ENCODE results near the gene ZMYM1.

Gene ZMYM1

DNA sequence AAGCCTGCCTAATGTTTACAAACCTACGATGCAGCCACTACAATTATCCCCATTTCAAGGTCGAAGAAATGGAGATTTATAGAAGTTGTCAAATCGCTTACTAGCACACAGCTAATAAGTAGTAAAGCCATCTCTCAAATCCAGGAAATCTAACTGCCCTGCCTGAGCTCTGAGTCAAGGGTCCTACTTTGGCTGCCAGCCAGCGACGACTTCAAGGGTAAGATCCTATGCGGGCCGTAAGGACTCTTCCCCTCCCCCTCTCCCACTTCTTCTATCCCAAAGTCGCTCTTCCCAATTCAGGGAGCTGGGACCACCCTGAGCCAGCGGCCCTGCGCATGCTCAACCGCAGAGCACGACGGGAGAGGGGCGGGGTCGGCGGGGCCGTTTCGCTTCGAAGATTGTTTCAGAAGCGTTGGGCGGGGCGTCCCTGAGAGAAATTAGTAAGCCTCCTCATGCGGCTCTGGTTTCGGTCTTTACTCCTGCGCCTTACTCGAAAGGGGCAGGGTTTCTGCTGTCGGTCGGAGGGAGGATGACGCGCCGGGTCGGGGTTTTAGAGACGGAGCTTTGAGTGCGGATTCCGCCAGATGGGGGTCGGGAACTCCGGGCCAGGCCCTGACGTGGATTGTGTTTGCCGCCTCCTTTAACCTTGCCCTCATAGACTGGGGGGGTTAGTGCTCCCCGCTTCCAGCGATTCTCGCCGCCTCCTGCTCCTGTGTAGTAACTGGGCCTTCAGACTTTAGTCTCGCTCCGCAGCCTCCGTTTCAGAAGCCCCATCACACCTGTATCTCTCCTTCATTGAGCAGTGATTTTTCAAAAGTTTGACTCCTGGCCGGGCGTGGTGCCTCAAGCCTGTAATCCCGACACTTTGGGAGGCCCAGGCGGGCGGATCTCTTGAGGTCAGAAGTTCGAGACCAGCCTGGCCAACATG lies at the start of gene ZMYM1:
Gene ZMYM1, plus strand, starts transcription at position 383 of the 928 bp plus-strand sequence. CDS start 14,603 bp downstream, outside the sequence.
- peaks cover 11% of the 10 kb centered on the region for H3K9me3 Mint-ChIP-seq
- peaks cover 12% of the 10 kb centered on the region for H3K36me3 Mint-ChIP-seq
- peak within 1 kb of the TSS; percentile 95 for H3K4me3 Mint-ChIP-seq
- peak; percentile 91 for DNase-seq
- H3K27ac Mint-ChIP-seq: peak within 1 kb of the TSS; percentile 100
- peaks cover 13% of the 10 kb centered on the region for H3K27me3 Mint-ChIP-seq
- CTCF ChIA-PET: interaction anchor here (1.1 to 1.2 kb wide), 2 partner anchors 122 to 344 kb away, joined by 3 to 5 read pairs; no protein-coding TSS in a partner anchor
- peaks cover 38% of the 10 kb centered on the region for H3K4me1 Mint-ChIP-seq

DNA sequence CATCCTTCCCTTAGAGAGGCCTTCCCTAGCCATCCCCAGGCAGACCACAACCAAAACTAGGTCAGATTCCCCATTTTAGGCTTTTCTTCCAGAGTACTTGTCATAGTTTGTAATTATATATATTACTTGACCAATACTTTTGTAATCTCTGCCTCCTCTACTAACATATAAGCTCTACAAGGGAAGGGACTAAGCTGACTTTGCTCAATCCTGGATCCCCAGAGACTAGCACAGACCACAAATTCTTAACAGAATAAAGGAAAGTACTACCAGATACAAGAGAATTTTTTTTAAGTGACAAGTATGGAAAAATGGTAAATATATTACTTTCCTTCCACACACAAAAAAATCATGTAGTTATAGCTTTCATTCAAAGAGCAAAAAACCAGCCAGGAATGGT lies 49.4 kb upstream of the ZMYM1 start:
- H3K4me1 Mint-ChIP-seq: peaks cover 42% of the 10 kb centered on the region
- DNase-seq: no peak
- no peak overlapping the region for H3K27ac Mint-ChIP-seq

GRCh38 chr1:35030338-35030737 lies 48.8 kb upstream of the ZMYM1 start:
- Mint-ChIP-seq H3K27ac (peak overlapping the region; percentile 91), H3K9me3 (peaks cover 8% of the 10 kb centered on the region), H3K4me1 (peaks cover 42% of the 10 kb centered on the region), H3K27me3 (peaks cover 3% of the 10 kb centered on the region), H3K36me3 (peaks cover 31% of the 10 kb centered on the region), H3K4me3 (peak overlapping the region; percentile 94)
- CTCF ChIA-PET: interaction anchor here (0.7 to 1.0 kb wide), 2 partner anchors 175 to 177 kb away, joined by 3 read pairs; no protein-coding TSS in a partner anchor
- no peak for DNase-seq

More for the DNA sequence above, 49.4 kb upstream of the ZMYM1 start:
- peaks cover 31% of the 10 kb centered on the region for H3K36me3 Mint-ChIP-seq
- peaks cover 8% of the 10 kb centered on the region for H3K9me3 Mint-ChIP-seq
- CTCF ChIA-PET: no interaction called here
- H3K4me3 Mint-ChIP-seq: peak overlapping the region; percentile 94
- H3K27me3 Mint-ChIP-seq: peaks cover 3% of the 10 kb centered on the region

DNA sequence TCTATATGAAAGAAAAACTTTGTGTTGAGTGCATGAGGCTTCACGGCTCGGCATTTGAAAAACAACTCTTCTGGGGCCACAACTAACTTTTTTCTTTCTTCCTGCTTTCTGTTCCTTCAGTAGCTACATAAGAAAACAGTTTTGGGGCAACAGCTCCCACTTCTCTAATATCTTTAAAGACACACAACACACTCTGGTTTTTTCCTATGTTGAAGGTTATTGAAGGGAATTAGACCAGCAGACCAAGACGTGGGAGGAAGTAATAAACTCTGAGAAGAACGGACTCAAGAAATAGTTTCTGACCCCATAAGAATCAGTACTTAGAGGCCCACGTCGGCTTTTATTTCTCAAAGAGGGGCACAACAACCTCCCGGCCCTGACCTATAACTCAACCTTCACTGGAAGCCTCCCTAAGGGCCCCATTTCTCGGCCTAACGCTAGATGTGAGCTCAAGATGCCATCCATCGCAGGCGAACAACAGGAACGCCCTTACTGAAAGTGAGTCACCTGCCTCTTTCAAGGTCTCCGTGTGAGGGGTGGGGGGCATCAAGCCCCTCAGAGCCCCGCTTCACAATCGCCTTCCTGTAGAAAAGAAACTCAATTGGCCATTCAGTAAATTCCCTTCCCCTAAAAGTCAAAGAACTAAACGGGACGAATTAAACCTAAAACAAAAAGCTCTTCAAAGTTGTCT lies 48.3 kb upstream of the ZMYM1 start:
- CTCF ChIA-PET: interaction anchor here (0.7 to 1.0 kb wide), 2 partner anchors 175 to 178 kb away, joined by 3 read pairs; no protein-coding TSS in a partner anchor
- peaks cover 3% of the 10 kb centered on the region for H3K27me3 Mint-ChIP-seq
- peak overlapping the region; percentile 91 for H3K27ac Mint-ChIP-seq
- peak; percentile 54 for DNase-seq
- H3K4me3 Mint-ChIP-seq: peak overlapping the region; percentile 94
- H3K36me3 Mint-ChIP-seq: peaks cover 27% of the 10 kb centered on the region
- peaks cover 8% of the 10 kb centered on the region for H3K9me3 Mint-ChIP-seq
- peaks cover 38% of the 10 kb centered on the region for H3K4me1 Mint-ChIP-seq

GRCh38 chr1:35032384-35032739 lies 46.8 kb upstream of the ZMYM1 start:
- peaks cover 3% of the 10 kb centered on the region for H3K27me3 Mint-ChIP-seq
- no peak overlapping the region for H3K27ac Mint-ChIP-seq
- peaks cover 28% of the 10 kb centered on the region for H3K4me1 Mint-ChIP-seq
- peaks cover 17% of the 10 kb centered on the region for H3K36me3 Mint-ChIP-seq
- H3K4me3 Mint-ChIP-seq: peak overlapping the region; percentile 39
- H3K9me3 Mint-ChIP-seq: peaks cover 8% of the 10 kb centered on the region
- CTCF ChIA-PET: no interaction called here
- DNase-seq: no peak

- no peak overlapping the region for H3K4me3 Mint-ChIP-seq
- H3K27ac Mint-ChIP-seq: no peak overlapping the region
- CTCF ChIA-PET: no interaction called here
- peaks cover 8% of the 10 kb centered on the region for H3K9me3 Mint-ChIP-seq
- DNase-seq: no peak
- peaks cover 3% of the 10 kb centered on the region for H3K27me3 Mint-ChIP-seq
- H3K36me3 Mint-ChIP-seq: peaks cover 13% of the 10 kb centered on the region
- peaks cover 23% of the 10 kb centered on the region for H3K4me1 Mint-ChIP-seq
These were observed 45.8 kb upstream of the ZMYM1 start for GRCh38 chr1:35033346-35033745.

DNA sequence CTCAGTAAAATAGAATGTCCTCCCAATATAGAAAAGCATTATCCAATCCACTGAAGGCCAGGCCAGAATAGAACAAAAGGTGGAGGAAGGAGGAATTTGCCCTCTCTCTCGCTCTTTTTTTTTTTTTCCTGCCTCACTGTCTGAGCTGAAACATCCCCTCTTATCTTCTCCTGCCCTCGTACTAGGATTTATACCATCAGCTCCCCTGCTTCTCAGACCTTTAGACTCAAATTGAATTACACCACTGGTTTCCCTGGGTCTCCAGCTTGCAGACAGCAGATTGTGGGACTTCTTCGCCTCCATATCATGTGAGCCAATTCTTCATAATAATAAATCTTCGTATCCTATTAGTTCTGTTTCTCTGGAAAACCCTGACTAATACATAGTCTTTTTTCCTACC lies 42.6 kb upstream of the ZMYM1 start:
- Mint-ChIP-seq H3K4me1 (no peaks in the 10 kb centered on the region), H3K36me3 (peaks cover 4% of the 10 kb centered on the region), H3K9me3 (peaks cover 8% of the 10 kb centered on the region), H3K27me3 (peaks cover 3% of the 10 kb centered on the region), H3K27ac (no peak overlapping the region), H3K4me3 (no peak overlapping the region)
- DNase-seq: no peak
- CTCF ChIA-PET: no interaction called here

GRCh38 chr1:35037206-35037605 lies 42.0 kb upstream of the ZMYM1 start:
- Mint-ChIP-seq H3K4me3 (no peak overlapping the region), H3K9me3 (peaks cover 8% of the 10 kb centered on the region), H3K27ac (no peak overlapping the region), H3K4me1 (no peaks in the 10 kb centered on the region), H3K27me3 (peaks cover 3% of the 10 kb centered on the region), H3K36me3 (peaks cover 1% of the 10 kb centered on the region)
- CTCF ChIA-PET: no interaction called here
- no peak for DNase-seq

- H3K27ac Mint-ChIP-seq: no peak overlapping the region
- no peaks in the 10 kb centered on the region for H3K36me3 Mint-ChIP-seq
- peaks cover 1% of the 10 kb centered on the region for H3K9me3 Mint-ChIP-seq
- H3K27me3 Mint-ChIP-seq: peaks cover 9% of the 10 kb centered on the region
- CTCF ChIA-PET: no interaction called here
- no peak for DNase-seq
- H3K4me1 Mint-ChIP-seq: no peaks in the 10 kb centered on the region
- H3K4me3 Mint-ChIP-seq: no peak overlapping the region
These were observed 40.5 kb upstream of the ZMYM1 start for GRCh38 chr1:35038723-35039122.

DNA sequence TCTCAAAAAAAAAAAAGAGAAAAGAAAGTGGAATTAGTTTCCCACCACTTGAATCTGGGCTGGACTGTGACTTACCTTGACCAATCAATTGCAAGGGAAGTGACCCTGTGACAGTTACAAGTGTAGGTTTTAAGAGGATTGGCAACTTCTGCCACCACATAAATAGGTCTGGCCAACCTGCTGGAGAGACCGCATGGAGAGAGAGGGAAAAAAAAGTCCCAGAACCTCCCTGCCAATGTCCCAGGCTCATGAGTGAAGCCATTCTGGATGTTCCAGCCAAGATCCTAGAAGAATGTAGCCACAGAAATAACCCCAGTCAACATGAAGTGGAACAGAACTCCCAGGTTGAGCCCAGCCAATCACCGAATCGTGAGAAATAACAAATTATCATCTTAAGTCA lies 35.7 kb upstream of the ZMYM1 start:
- no peak overlapping the region for H3K27ac Mint-ChIP-seq
- DNase-seq: no peak
- no peaks in the 10 kb centered on the region for H3K9me3 Mint-ChIP-seq
- H3K27me3 Mint-ChIP-seq: peaks cover 15% of the 10 kb centered on the region
- no peaks in the 10 kb centered on the region for H3K36me3 Mint-ChIP-seq
- CTCF ChIA-PET: no interaction called here
- H3K4me3 Mint-ChIP-seq: no peak overlapping the region
- H3K4me1 Mint-ChIP-seq: no peaks in the 10 kb centered on the region

GRCh38 chr1:35044431-35044830 lies 34.8 kb upstream of the ZMYM1 start:
- Mint-ChIP-seq H3K36me3 (no peaks in the 10 kb centered on the region), H3K4me1 (no peaks in the 10 kb centered on the region), H3K27ac (no peak overlapping the region), H3K27me3 (peaks cover 15% of the 10 kb centered on the region), H3K4me3 (no peak overlapping the region), H3K9me3 (no peaks in the 10 kb centered on the region)
- DNase-seq: no peak
- CTCF ChIA-PET: no interaction called here

DNA sequence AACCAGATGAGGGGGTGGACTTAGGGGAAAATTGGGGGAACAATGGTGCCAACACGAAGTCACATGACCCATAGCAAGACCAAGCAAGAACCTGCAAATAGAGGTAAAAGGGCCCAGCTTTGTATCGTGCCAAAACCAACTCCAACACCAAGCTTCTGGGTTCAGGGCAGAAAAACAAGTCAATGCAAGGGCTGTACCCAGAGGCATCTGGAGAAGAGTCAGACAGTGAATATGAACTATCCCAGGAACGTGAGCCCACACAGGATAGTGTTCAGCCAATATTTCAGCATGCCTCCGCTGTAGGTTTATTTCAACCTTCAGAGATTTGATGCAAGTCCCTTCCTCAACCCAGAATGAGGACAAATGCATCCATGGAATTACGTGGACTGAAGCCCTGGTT lies 32.5 kb upstream of the ZMYM1 start:
- DNase-seq: no peak
- Mint-ChIP-seq H3K36me3 (no peaks in the 10 kb centered on the region), H3K9me3 (no peaks in the 10 kb centered on the region), H3K4me3 (no peak overlapping the region), H3K27ac (no peak overlapping the region), H3K27me3 (peaks cover 25% of the 10 kb centered on the region), H3K4me1 (no peaks in the 10 kb centered on the region)
- CTCF ChIA-PET: no interaction called here

DNA sequence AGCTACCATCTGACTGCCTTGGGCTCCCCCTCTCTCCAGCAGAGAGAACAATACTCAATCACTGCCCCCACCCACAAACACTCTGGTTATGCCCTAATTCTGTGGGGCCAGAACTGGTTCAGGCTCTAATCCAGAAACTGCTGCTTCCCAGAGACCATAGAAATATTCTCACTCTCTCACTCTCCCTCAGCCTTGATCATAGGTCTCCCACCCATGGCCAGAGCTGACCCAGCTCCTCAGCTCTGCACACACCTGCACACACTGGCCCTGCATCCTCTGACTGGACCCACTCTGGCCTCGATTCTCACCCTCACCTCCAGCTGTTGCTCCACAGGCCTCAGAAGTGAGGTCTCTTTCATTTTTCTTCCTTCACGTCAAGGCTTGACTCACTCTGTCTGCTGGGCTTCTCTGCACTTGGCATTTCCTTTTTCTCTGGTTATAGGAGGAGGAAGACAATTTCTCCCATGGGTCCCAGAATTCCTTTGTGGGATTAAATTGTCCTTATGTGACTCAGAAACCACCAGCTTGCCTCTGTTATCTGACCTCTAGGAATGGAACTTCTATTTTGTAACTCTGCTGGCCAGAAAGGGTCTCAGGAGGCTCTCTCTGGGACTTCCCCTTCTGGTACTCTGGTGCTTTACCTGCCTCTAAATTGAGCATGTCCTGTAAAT lies 31.9 kb upstream of the ZMYM1 start:
- no peak for DNase-seq
- peaks cover 25% of the 10 kb centered on the region for H3K27me3 Mint-ChIP-seq
- CTCF ChIA-PET: no interaction called here
- H3K4me3 Mint-ChIP-seq: no peak overlapping the region
- no peaks in the 10 kb centered on the region for H3K9me3 Mint-ChIP-seq
- H3K4me1 Mint-ChIP-seq: no peaks in the 10 kb centered on the region
- H3K27ac Mint-ChIP-seq: no peak overlapping the region
- H3K36me3 Mint-ChIP-seq: no peaks in the 10 kb centered on the region

DNA sequence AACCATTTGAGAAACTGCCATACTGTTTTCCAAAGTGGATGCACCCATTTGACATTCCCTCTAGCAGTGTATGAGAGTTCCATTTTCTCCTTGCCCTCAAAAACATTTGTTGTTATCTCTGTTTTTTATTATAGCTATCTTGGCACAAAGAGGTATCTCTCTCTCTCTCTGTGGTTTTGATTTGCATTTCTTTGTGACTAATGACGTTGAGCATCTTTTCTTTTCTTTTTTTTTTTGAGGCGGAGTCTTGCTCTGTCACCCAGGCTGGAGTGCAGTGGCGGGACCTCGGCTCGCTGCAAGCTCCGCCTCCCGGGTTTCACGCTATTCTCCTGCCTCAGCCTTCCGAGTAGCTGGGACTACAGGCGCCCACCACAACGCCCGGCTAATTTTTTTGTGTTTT lies 30.1 kb upstream of the ZMYM1 start:
- Mint-ChIP-seq H3K9me3 (no peaks in the 10 kb centered on the region), H3K36me3 (no peaks in the 10 kb centered on the region), H3K4me1 (no peaks in the 10 kb centered on the region), H3K27ac (no peak overlapping the region), H3K27me3 (peaks cover 22% of the 10 kb centered on the region), H3K4me3 (no peak overlapping the region)
- no peak for DNase-seq
- CTCF ChIA-PET: no interaction called here
